Measurements from ENCODE around the gene ENPP3.
"Not testable (repeated sequence)": the region's sequence is repeated elsewhere in the genome, so short reads cannot be mapped to it uniquely, and the experiment has no call there.

ENPP3 gene

DNA sequence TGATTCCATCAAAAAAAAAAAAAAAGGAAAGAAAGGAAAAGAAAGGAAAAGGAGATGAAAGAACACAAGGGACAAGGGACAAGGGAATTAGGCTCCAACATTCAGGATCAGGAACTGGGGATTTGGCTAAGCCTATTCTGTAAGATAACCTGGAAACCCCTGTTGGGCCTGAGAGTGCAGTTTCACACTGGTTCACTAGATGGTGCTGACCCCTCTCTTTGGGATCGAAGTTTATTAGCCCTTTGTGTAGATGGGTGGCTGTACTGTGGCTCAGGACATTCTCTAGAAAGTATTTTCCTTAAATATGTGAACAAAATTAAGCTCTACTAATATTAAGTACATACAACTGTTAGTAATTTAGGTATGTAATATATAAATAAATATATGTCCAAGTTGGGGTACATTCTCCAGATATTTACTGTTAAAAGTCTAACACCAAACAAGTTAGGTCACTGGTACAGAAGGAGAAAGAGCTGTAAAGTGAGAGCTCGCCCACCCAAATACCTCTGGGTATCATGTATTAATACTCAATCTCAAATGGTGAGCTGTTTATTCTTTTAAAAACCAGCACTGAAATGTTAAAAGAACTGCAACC lies 57.8 kb downstream of the ENPP3 start:
- H3K4me3 ChIP-seq (ENCODE audit: insufficient read depth, low read length, poor library complexity, severe bottlenecking), result no peak overlapping the region
- no peaks in the 10 kb centered on the region for H3K79me2 ChIP-seq (ENCODE audit: insufficient read depth, low read length)
- H3F3A ChIP-seq (ENCODE audit: insufficient read depth), result peaks cover 19% of the 10 kb centered on the region

GRCh38 chr6:131696956-131697355 lies 59.9 kb downstream of the ENPP3 start:
- no peaks in the 10 kb centered on the region for H3K9me2 ChIP-seq (replicated peaks; ENCODE audit: insufficient read depth, low read length)
- H3K79me2 ChIP-seq (ENCODE audit: insufficient read depth, low read length), result no peaks in the 10 kb centered on the region
- no peak overlapping the region for H3K9ac ChIP-seq (ENCODE audit: low read length)
- H3K4me2 ChIP-seq (ENCODE audit: low read depth, low read length, poor library complexity, severe bottlenecking), result no peak overlapping the region
- no peak overlapping the region for H3K27ac ChIP-seq (ENCODE audit: low read depth, low read length)
- no peak for TF ChIP-seq EZH2phosphoT487 (conservative IDR thresholded peaks at IDR 0.05; ENCODE audit: low read length)
- TF ChIP-seq, protein P1, sequence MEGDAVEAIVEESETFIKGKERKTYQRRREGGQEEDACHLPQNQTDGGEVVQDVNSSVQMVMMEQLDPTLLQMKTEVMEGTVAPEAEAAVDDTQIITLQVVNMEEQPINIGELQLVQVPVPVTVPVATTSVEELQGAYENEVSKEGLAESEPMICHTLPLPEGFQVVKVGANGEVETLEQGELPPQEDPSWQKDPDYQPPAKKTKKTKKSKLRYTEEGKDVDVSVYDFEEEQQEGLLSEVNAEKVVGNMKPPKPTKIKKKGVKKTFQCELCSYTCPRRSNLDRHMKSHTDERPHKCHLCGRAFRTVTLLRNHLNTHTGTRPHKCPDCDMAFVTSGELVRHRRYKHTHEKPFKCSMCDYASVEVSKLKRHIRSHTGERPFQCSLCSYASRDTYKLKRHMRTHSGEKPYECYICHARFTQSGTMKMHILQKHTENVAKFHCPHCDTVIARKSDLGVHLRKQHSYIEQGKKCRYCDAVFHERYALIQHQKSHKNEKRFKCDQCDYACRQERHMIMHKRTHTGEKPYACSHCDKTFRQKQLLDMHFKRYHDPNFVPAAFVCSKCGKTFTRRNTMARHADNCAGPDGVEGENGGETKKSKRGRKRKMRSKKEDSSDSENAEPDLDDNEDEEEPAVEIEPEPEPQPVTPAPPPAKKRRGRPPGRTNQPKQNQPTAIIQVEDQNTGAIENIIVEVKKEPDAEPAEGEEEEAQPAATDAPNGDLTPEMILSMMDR (IDR thresholded peaks at IDR 0.05; ENCODE audit: insufficient read depth, low read length, poor library complexity, severe bottlenecking), result no peak
- H3K36me3 ChIP-seq (ENCODE audit: low read length), result peaks cover 20% of the 10 kb centered on the region
- no peaks in the 10 kb centered on the region for H4K20me1 ChIP-seq (ENCODE audit: low read depth, low read length)
- H2AFZ ChIP-seq (ENCODE audit: low read depth, low read length, severe bottlenecking), result no peak overlapping the region
- no peaks in the 10 kb centered on the region for H3K9me3 ChIP-seq (ENCODE audit: insufficient read depth, low read length)
- no peaks in the 10 kb centered on the region for H3K27me3 ChIP-seq (ENCODE audit: low read length)
- H3K4me3 ChIP-seq (ENCODE audit: insufficient read depth, low read length, poor library complexity, severe bottlenecking), result no peak overlapping the region
- peaks cover 14% of the 10 kb centered on the region for H3F3A ChIP-seq (ENCODE audit: insufficient read depth)

More for the DNA sequence above, 57.8 kb downstream of the ENPP3 start:
- Histone ChIP-seq H3K36me3 (ENCODE audit: low read length) (peaks cover 20% of the 10 kb centered on the region), H3K9ac (ENCODE audit: low read length) (no peak overlapping the region), H3K4me2 (ENCODE audit: low read depth, low read length, poor library complexity, severe bottlenecking) (no peak overlapping the region), H3K9me2 (replicated peaks; ENCODE audit: insufficient read depth, low read length) (no peaks in the 10 kb centered on the region), H3K27ac (ENCODE audit: low read depth, low read length) (no peak overlapping the region), H3K27me3 (ENCODE audit: low read length) (no peaks in the 10 kb centered on the region), H4K20me1 (ENCODE audit: low read depth, low read length) (no peaks in the 10 kb centered on the region), H2AFZ (ENCODE audit: low read depth, low read length, severe bottlenecking) (no peak overlapping the region), H3K9me3 (ENCODE audit: insufficient read depth, low read length) (no peaks in the 10 kb centered on the region)
- TF ChIP-seq, protein P1 (IDR thresholded peaks at IDR 0.05; ENCODE audit: insufficient read depth, low read length, poor library complexity, severe bottlenecking), result peak; percentile 53
- TF ChIP-seq EZH2phosphoT487 (conservative IDR thresholded peaks at IDR 0.05; ENCODE audit: low read length), result no peak

GRCh38 chr6:131700851-131701250 lies 63.7 kb downstream of the ENPP3 start:
- H3K27ac ChIP-seq (ENCODE audit: low read depth, low read length); H3K27me3 ChIP-seq (ENCODE audit: low read length); H3K9ac ChIP-seq (ENCODE audit: low read length); H3K9me3 ChIP-seq (ENCODE audit: insufficient read depth, low read length); H4K20me1 ChIP-seq (ENCODE audit: low read depth, low read length); H2AFZ ChIP-seq (ENCODE audit: low read depth, low read length, severe bottlenecking); H3K4me3 ChIP-seq (ENCODE audit: insufficient read depth, low read length, poor library complexity, severe bottlenecking); H3K4me2 ChIP-seq (ENCODE audit: low read depth, low read length, poor library complexity, severe bottlenecking); H3F3A ChIP-seq (ENCODE audit: insufficient read depth); H3K9me2 ChIP-seq (replicated peaks; ENCODE audit: insufficient read depth, low read length); H3K79me2 ChIP-seq (ENCODE audit: insufficient read depth, low read length); H3K36me3 ChIP-seq (ENCODE audit: low read length): not testable (repeated sequence)

- H3F3A ChIP-seq (ENCODE audit: insufficient read depth); H3K9ac ChIP-seq (ENCODE audit: low read length); H3K9me3 ChIP-seq (ENCODE audit: insufficient read depth, low read length); H3K4me2 ChIP-seq (ENCODE audit: low read depth, low read length, poor library complexity, severe bottlenecking); H3K36me3 ChIP-seq (ENCODE audit: low read length); H4K20me1 ChIP-seq (ENCODE audit: low read depth, low read length); H3K27ac ChIP-seq (ENCODE audit: low read depth, low read length); H3K4me3 ChIP-seq (ENCODE audit: insufficient read depth, low read length, poor library complexity, severe bottlenecking); H3K79me2 ChIP-seq (ENCODE audit: insufficient read depth, low read length); H3K9me2 ChIP-seq (replicated peaks; ENCODE audit: insufficient read depth, low read length); H2AFZ ChIP-seq (ENCODE audit: low read depth, low read length, severe bottlenecking); H3K27me3 ChIP-seq (ENCODE audit: low read length): not testable (repeated sequence)
Observed at GRCh38 chr6:131703905-131704304, 66.8 kb downstream of the ENPP3 start.

DNA sequence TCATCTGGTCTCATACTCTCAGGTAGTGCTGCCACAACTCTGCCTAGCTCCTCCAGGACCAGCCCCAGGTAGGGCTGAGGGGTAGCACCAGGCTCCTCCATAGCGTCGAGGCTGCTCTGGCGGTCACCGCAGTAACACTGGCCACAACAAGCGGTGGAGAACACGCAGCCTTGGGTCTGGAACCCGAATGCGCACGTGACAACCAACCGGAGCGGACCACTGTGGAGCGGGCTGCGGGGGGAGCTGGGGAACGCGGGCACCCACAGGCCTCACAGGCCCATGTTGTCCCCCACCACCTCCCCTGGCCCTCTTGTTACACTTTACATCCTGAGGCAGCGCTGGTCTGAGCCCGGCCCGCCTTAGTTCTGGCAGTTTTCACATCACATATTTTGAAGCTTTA lies 73.8 kb downstream of the ENPP3 start, which contains the start of gene CTAGE9:
CTAGE9 (minus strand) TSS at position 101 of the 400 bp plus-strand sequence; CDS start at position 101, 0 bp downstream.
- not testable (repeated sequence) for H3K36me3 ChIP-seq (ENCODE audit: low read length); H3K9me3 ChIP-seq (ENCODE audit: insufficient read depth, low read length); H3K4me2 ChIP-seq (ENCODE audit: low read depth, low read length, poor library complexity, severe bottlenecking); H3K9ac ChIP-seq (ENCODE audit: low read length); H2AFZ ChIP-seq (ENCODE audit: low read depth, low read length, severe bottlenecking); H3K79me2 ChIP-seq (ENCODE audit: insufficient read depth, low read length); H3F3A ChIP-seq (ENCODE audit: insufficient read depth); H3K27ac ChIP-seq (ENCODE audit: low read depth, low read length); H3K9me2 ChIP-seq (replicated peaks; ENCODE audit: insufficient read depth, low read length); H4K20me1 ChIP-seq (ENCODE audit: low read depth, low read length); H3K4me3 ChIP-seq (ENCODE audit: insufficient read depth, low read length, poor library complexity, severe bottlenecking); H3K27me3 ChIP-seq (ENCODE audit: low read length)

- not testable (repeated sequence) for H3K27me3 ChIP-seq (ENCODE audit: low read length); H3K4me2 ChIP-seq (ENCODE audit: low read depth, low read length, poor library complexity, severe bottlenecking); H4K20me1 ChIP-seq (ENCODE audit: low read depth, low read length); H3K36me3 ChIP-seq (ENCODE audit: low read length); H3K9me2 ChIP-seq (replicated peaks; ENCODE audit: insufficient read depth, low read length); H3K27ac ChIP-seq (ENCODE audit: low read depth, low read length); H3K4me3 ChIP-seq (ENCODE audit: insufficient read depth, low read length, poor library complexity, severe bottlenecking); H3F3A ChIP-seq (ENCODE audit: insufficient read depth); H2AFZ ChIP-seq (ENCODE audit: low read depth, low read length, severe bottlenecking); H3K9ac ChIP-seq (ENCODE audit: low read length); H3K79me2 ChIP-seq (ENCODE audit: insufficient read depth, low read length); H3K9me3 ChIP-seq (ENCODE audit: insufficient read depth, low read length)
Observed at GRCh38 chr6:131715567-131715966, 78.5 kb downstream of the ENPP3 start.
